Mesothelial cell of epicardium (in vitro differentiated cells): ENCODE results near the gene ABHD8. TPM values are rescaled to one million over a fixed set of nuclear protein-coding genes. Genes with fewer than 3 reads are reported as not detected.
A peak's percentile ranks its signal among the peaks of the same experiment; 100 is the strongest.

Experiments
- DNase-seq, 2 experiments: peaks; one replicate each; pipeline ENCODE4 v3.0.0; 2021; ENCODE audit warnings: low spot score in 2 of 2; ENCODE audit not compliant: unreplicated experiment in 2 of 2
- H3K27ac Mint-ChIP-seq: 2 replicates; pipeline ENCODE4 v1.8.0; 2021; ENCODE audit warnings: mixed read lengths
- H3K27me3 Mint-ChIP-seq: 2 replicates; pipeline ENCODE4 v1.8.0; 2021; ENCODE audit warnings: low read depth, mixed read lengths
- H3K36me3 Mint-ChIP-seq: 2 replicates; pipeline ENCODE4 v1.8.0; 2021; ENCODE audit warnings: mixed read lengths
- H3K4me1 Mint-ChIP-seq: 2 replicates; pipeline ENCODE4 v1.8.0; 2021; ENCODE audit warnings: mixed read lengths
- H3K4me3 Mint-ChIP-seq: 2 replicates; pipeline ENCODE4 v1.8.0; 2021; ENCODE audit warnings: mild to moderate bottlenecking, moderate library complexity, mixed read lengths
- H3K9me3 Mint-ChIP-seq: 2 replicates; pipeline ENCODE4 v1.8.0; 2021; ENCODE audit warnings: mixed read lengths
- CTCF ChIP-seq: fragments of 200-600 bp; sonication (generic); IDR thresholded peaks from one replicate; pipeline ENCODE4 v1.5.0; 2021; ENCODE audit warnings: antibody characterized with exemption; ENCODE audit not compliant: unreplicated experiment
- total RNA-seq: library from RNA; stranded (reverse); gene quantifications from 3 replicates; pipeline ENCODE4 v1.2.1, GENCODE V29; 2021

ABHD8 gene
- total RNA-seq, 1 donor from 2014 or later = 26.1 TPM

- H3K4me1 Mint-ChIP-seq = peaks cover 11% of the 10 kb centered on the region
- H3K27me3 Mint-ChIP-seq = peaks cover 5% of the 10 kb centered on the region
- TF ChIP-seq CTCF = no peak
- no peak for DNase-seq
- no peak overlapping the region for H3K27ac Mint-ChIP-seq
- H3K36me3 Mint-ChIP-seq = peaks cover 5% of the 10 kb centered on the region
- no peak overlapping the region for H3K4me3 Mint-ChIP-seq
- H3K9me3 Mint-ChIP-seq = no peaks in the 10 kb centered on the region
Measured at GRCh38 chr19:17324357-17325114, 21.3 kb upstream of the ABHD8 start.

GRCh38 chr19:17323964-17324332 lies 20.7 kb upstream of the ABHD8 start:
- TF ChIP-seq CTCF = no peak
- Mint-ChIP-seq H3K9me3 (no peaks in the 10 kb centered on the region), H3K27me3 (peaks cover 3% of the 10 kb centered on the region), H3K4me1 (peaks cover 11% of the 10 kb centered on the region), H3K36me3 (peaks cover 5% of the 10 kb centered on the region), H3K4me3 (no peak overlapping the region), H3K27ac (no peak overlapping the region)
- DNase-seq = no peak

- DNase-seq = no peak
- Mint-ChIP-seq H3K27me3 (peaks cover 3% of the 10 kb centered on the region), H3K4me1 (peaks cover 11% of the 10 kb centered on the region), H3K4me3 (no peak overlapping the region), H3K36me3 (peaks cover 5% of the 10 kb centered on the region), H3K27ac (no peak overlapping the region), H3K9me3 (no peaks in the 10 kb centered on the region)
- no peak for TF ChIP-seq CTCF
Measured at GRCh38 chr19:17323300-17323963, 20.2 kb upstream of the ABHD8 start.

GRCh38 chr19:17322854-17323253 lies 19.6 kb upstream of the ABHD8 start:
- Mint-ChIP-seq H3K27ac (peak overlapping the region; percentile 67), H3K4me3 (no peak overlapping the region), H3K27me3 (peaks cover 3% of the 10 kb centered on the region), H3K4me1 (peaks cover 10% of the 10 kb centered on the region), H3K9me3 (no peaks in the 10 kb centered on the region), H3K36me3 (peaks cover 6% of the 10 kb centered on the region)
- DNase-seq = no peak
- TF ChIP-seq CTCF = no peak

GRCh38 chr19:17321655-17322489 lies 18.6 kb upstream of the ABHD8 start:
- no peak for TF ChIP-seq CTCF
- no peaks in the 10 kb centered on the region for H3K9me3 Mint-ChIP-seq
- H3K36me3 Mint-ChIP-seq = peaks cover 7% of the 10 kb centered on the region
- DNase-seq = no peak
- peaks cover 5% of the 10 kb centered on the region for H3K4me1 Mint-ChIP-seq
- no peaks in the 10 kb centered on the region for H3K27me3 Mint-ChIP-seq
- H3K4me3 Mint-ChIP-seq = no peak overlapping the region
- H3K27ac Mint-ChIP-seq = peak overlapping the region; percentile 67
